HT1080 (cell line): ENCODE data around the gene NCL. TPM values are rescaled to one million over a fixed set of nuclear protein-coding genes. Genes with fewer than 3 reads are reported as not detected.
"Not testable (repeated sequence)": the region's sequence is repeated elsewhere in the genome, so short reads cannot be mapped to it uniquely, and the experiment has no call there.

Experiments used
- DNase-seq: peaks from one replicate; pipeline ENCODE4 v3.0.0-alpha.2; 2015; ENCODE audit warnings: low read depth
- small RNA-seq: library from RNA; depleted of rRNA; stranded (forward); fragments of <200 nt; gene quantifications from one replicate; pipeline ENCODE3, GENCODE V24; 2014
- total RNA-seq: library from RNA; depleted of rRNA; stranded (reverse); fragments of >200 nt; shearing (Covaris generic); gene quantifications from 2 replicates; pipeline ENCODE4 v1.2.3, GENCODE V29; 2014; rRNA removed

NCL gene
- total RNA-seq, 1 experiment from 2014 or later, result 358 TPM

DNA sequence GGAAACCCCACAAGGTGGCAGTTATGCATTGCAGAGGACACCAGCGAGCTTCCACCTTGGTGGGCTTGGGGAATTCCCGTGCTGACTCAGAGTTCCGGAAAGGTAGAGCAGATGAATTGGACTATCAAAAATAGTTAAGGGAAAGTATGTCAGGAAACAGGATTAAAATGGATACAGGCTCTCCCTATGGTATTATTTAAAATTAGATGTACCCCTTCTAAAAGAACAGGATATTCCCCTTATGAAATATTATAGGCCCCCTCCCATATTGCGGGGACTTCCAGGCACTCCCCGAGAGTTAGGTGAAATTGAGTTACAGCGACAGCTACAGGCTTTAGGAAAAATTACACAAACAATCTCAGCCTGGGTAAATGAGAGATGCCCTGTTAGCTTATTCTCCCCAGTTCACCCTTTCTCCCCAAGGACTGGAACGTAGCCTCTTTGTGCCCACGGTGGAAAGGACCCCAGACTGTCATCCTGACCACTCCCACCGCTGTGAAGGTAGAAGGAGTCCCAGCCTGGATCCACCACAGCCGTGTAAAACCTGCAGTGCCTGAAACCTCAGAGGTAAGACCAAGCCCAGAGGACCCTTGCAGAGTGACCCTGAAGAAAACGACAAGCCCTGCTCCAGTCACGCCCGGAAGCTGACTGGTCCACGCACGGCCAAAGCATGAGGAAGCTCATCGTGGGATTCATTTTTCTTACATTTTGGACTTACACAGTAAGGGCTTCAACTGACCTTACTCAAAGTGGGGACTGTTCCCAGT, 58.5 kb downstream of the NCL start:
- DNase-seq, result peak; percentile 36

DNA sequence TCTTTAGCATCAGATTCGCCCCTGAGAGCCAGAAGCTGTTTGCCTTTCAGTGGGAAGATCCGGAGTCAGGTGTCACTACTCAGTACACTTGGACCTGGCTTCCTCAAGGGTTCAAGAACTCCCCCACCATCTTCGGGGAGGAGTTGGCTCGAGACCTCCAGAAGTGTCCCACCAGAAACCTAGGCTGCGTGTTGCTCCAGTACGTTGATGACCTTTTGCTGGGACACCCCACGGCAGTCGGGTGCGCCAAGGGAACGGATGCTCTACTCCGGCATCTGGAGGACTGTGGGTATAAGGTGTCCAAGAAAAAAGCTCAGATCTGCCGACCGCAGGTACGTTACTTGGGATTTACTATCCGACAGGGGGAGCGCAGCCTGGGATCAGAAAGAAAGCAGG, 60.1 kb downstream of the NCL start:
- not testable (repeated sequence) for DNase-seq

Small RNA genes within 50 kb of the gene (small RNA-seq; reads per million reads assigned to genes)
- gene RNU2-22P (0.27 reads per million, percentile 24 among the genes with 10 or more reads in this experiment), gene SNORA75 (73.5 reads per million, percentile 95 among the genes with 10 or more reads in this experiment), gene SNORD20 (not detected), gene SNORD82 (1,133 reads per million, percentile 99 among the genes with 10 or more reads in this experiment)

Other genes starting within 250 kb of the NCL start
- gene B3GNT7, start 68.8 kb downstream of the NCL start, total RNA-seq, result 0.14 TPM in 1 of 2 replicates, not detected in the other
- not detected in 2 replicates for gene NMUR1, start 66.0 kb upstream of the NCL start, total RNA-seq
- not detected in 2 replicates for gene TEX44, start 128.4 kb upstream of the NCL start, total RNA-seq
- 1,647 and 2,130 TPM in 2 replicates for gene PTMA, start 244.0 kb upstream of the NCL start, total RNA-seq